ENCODE results near the gene RARG. TPM values are rescaled to one million over a fixed set of nuclear protein-coding genes. Genes with fewer than 3 reads are reported as not detected.

RARG gene
- total RNA-seq, 4 donors from 2014 or later = 4.2 to 14.1 (median 10.9) TPM

- no peak for TF ChIP-seq CTCF (IDR thresholded peaks at IDR 0.05; ENCODE audit: low read depth)
These were observed 5.2 kb downstream of the RARG start for GRCh38 chr12:53226815-53227214.

DNA sequence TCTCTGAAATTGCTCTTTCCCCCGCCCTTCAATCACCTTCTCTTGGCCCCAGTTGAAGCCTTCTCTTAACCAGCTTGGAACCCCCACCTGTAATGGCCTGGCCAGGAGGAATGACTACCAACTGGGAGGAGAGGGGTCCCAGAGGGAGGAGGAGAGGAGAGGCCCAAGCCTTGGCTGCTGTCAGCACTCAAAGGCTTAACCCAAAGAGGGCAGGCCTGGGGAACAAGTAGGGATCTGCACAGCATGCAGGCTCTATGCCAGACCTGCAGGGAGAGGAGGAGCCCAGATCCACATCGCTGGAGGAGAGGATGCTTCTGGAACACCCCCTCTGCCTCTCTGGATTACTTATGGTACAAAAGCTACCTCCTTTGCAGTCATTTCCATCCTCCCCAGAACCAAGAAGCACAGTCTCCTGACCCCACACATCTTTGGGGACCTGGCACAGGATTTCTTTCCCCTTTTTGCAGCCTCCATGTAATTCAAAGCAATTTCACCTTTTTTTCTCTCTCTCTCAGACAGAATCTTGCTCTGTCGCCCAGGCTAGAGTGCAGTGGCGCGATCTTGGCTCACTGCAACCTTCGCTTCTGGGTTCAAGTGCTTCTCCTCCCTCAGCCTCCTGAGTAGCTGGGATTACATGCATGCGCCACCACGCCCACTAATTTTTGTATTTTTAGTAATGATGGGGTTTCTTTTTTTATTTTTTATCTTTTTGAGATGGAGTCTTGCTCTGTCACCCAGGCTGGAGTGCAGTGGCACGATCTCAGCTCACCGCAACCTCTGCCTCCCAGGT, 6.2 kb downstream of the RARG start:
- TF ChIP-seq CTCF (IDR thresholded peaks at IDR 0.05; ENCODE audit: low read depth) = no peak

DNA sequence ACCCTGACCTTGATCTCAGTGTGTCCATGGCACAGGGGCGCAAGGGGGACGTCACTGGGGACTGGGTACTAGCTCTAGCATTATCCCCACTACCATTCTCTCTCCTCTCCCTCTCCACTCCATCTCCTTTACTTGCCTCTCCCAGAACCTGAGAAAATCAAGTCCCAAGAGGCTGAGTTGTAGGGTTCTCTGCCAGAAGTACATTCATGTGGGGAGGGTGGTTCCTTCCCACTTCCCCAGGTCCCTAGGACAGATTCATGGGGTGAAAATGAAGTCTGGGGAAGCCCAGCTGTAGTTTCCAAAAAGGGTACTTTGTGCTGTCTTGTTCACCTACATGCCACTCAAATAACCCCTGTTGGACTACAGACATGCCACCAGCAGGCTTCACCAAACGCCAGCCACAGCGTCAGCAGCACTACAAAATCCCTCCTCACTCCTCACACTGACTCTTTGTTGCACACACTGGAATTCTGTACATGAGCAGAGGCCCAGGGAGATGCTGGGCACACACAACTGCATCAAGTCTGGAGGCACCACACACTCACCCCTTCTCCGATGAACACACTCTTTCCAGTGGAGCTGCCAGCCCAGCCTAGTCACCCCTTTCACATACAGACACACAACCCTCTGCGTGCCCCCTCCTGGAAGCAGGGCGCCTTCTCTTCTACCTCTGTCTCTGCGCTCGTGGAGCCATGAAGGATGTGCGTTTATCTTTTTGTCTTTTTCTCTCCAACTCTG, 6.9 kb downstream of the RARG start:
- TF ChIP-seq CTCF (IDR thresholded peaks at IDR 0.05; ENCODE audit: low read depth) = no peak

DNA sequence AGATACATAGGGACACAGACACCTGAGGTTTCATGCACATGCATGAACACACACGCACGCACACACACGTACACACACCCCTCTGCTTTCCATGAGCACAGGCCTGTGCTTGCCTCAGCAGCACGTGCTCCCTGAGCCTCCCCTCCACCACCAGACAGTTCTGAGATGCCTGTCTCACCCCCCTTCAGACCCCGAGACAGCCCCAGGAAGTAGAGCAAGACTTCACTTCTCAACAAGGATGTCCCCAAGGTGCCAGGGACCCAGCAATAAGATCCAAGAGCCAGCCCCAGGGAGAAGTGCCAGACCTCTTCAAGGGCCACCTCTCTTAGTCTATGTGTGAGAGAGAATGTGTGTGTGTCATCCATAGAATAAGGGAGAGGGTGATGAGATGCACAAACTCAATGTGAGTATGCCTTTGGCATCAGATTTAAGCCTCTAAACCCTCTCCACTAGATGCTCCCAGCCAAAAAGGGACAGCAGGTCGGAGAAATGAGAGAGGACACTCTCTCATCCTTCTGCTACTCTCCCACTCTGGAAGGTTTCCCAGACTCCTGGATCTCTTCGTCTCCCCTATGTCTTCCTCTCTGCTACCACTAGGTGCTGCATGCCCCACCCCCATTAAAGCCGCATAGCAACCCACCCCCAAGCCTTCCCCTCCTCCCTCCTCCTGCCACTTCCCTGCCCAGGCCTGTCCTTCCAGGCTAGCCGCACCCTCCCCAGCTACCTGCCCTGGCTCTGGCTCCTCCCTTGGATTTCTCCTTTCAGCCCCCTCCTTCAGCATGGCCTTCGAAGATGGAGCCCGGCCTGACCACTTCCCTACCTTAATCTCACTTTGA, 7.7 kb downstream of the RARG start:
- no peak for TF ChIP-seq CTCF (IDR thresholded peaks at IDR 0.05; ENCODE audit: low read depth)

DNA sequence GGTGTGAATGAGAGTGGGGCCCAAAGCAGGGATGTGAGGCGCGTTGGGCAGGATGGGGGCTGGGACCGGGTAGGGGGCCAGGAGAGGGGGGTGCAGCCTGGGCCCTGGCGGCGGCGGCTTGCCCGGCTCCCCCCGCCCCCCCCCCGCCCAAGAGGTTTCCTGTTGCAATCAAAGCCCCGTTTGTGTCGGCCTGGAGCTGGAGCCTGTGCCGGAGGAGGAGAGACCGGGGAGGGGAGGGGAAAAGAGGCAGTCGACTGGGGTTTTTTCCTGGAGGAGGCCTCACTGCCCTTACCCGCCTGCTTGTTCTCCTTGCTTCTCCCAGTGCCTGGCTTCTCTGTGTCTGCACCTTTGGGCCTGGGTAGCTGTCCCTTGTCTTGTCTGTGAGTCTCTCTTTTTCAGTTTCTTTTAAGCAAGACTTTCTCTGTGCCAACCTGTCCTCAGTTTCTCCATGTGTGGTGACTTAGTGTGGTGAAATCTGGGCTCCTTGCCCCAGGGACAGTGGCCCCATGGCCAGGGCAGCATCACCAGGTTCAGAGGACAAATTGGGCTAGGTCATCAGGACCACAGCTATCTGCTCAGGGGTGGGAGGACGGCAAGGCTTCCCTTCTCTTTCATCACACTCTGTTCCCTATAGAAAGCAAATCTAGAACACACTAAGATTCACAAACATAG, 8.5 kb downstream of the RARG start:
- TF ChIP-seq CTCF (IDR thresholded peaks at IDR 0.05; ENCODE audit: low read depth) = no peak

DNA sequence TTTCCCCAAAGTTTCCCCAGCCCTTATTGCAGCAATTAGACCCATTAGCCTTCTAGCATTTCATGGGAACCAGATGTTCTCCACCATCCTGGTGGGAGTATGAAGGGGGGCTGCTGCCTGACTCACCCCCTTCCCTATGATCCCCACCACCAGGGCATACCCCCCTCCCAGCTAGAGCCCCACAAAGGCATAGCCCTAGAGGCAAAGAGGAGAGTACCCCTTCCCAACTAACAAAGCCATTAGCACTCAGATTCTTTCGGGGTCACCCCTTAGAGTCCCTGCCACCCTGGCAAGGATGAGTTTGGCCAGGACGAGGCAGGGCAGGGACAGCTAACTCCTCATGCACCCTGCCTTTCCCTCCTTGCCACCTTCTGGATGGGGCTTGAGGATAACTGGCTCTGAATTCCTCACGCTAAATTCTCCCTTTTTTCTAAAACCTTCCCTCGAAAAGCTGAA, 9.2 kb downstream of the RARG start:
- TF ChIP-seq CTCF (IDR thresholded peaks at IDR 0.05; ENCODE audit: low read depth) = no peak

Data from subcutaneous adipose tissue (tissue), 4 donors.